Right atrium auricular region (tissue), 2 donors: ENCODE results near the gene ZBTB16. TPM values are rescaled to one million over a fixed set of nuclear protein-coding genes. Genes with fewer than 3 reads are reported as not detected.
A peak's percentile ranks its signal among the peaks of the same experiment; 100 is the strongest.

Experiments used
- DNase-seq: peaks from one replicate; pipeline ENCODE4 v3.0.0-alpha.2; 2019; ENCODE audit warnings: low spot score
- H3K27ac ChIP-seq, 2 donors: fragments of 200-600 bp; sonication (generic); 1 replicate in 1 of 2; 2 replicates in 1 of 2; pipeline ENCODE4 v1.5.1; 2016 to 2019
- H3K27me3 ChIP-seq, 2 donors: fragments of 200-600 bp; sonication (generic); one replicate each; pipeline versions ENCODE4 v1.5.1 to v1.6.0; 2017 to 2019
- H3K36me3 ChIP-seq: fragments of 200-600 bp; sonication (generic); one replicate; pipeline ENCODE4 v1.5.1; 2016
- H3K4me1 ChIP-seq, 2 donors: fragments of 200-600 bp; sonication (generic); one replicate each; pipeline versions ENCODE4 v1.5.1 to v1.6.0; 2017 to 2019
- H3K4me3 ChIP-seq, 2 donors: fragments of 200-600 bp; sonication (generic); 1 replicate in 1 of 2; 2 replicates in 1 of 2; pipeline ENCODE4 v1.5.1; 2017 to 2019; ENCODE audit warnings: mild to moderate bottlenecking in 1 of 2, moderate library complexity in 1 of 2
- H3K9me3 ChIP-seq, 2 donors: fragments of 200-600 bp; sonication (generic); one replicate each; pipeline ENCODE4 v1.5.1; 2019
- CTCF ChIP-seq, 2 donors: fragments of 200-600 bp; sonication (generic); IDR thresholded peaks; one replicate each; pipeline ENCODE4 v1.5.1; 2019; ENCODE audit warnings: antibody characterized with exemption in 2 of 2
- total RNA-seq, 2 donors: library from RNA; depleted of rRNA; stranded (reverse); fragments of >200 nt; gene quantifications; one replicate each; pipeline ENCODE4 v1.1.0, GENCODE V29; 2016

ZBTB16 gene
- total RNA-seq, 2 donors from 2014 or later, result 65.5 to 101 TPM

DNA sequence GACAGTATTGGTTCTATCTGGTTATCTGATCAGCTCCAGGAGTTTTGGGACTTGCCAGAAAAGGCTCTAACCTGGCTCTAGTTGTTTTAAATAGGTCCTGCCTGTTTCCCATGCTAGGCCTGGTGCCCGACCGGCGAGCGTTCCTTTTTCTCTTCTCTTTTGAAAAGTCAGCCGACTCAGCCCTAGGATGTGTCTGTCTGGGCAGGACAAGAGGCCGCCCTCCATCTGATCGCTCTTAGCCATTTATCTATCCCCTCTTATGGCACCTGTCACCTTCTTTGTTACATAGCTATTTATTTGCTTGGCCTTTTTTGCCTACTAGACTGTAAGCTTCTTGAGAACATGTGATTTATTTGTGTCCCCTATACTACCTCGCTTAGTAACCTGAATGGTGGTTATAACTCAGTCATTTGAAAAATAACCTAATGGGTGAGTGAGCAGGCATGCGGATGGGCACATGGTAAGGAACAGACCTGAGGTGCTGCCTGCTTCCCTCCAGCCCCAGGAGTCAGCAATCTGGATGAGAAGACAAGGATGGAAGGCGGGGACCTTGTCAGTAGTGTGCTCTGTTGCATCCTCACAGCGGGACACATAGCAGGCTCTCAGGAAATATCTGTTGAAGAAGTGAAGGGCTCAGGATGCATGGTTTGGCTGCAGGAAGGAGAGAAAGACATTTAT is 108.4 kb downstream of the ZBTB16 start:
- H3K9me3 ChIP-seq, result no peaks in the 10 kb centered on the region
- H3K36me3 ChIP-seq, result peaks cover 6% of the 10 kb centered on the region
- DNase-seq, result no peak
- H3K27ac ChIP-seq, result peak overlapping the region; percentile 99
- H3K4me3 ChIP-seq, result no peak overlapping the region
- H3K27me3 ChIP-seq, result no peaks in the 10 kb centered on the region
- H3K4me1 ChIP-seq, result peaks cover 2 to 98% of the 10 kb centered on the region in 2 donors
- no peak for TF ChIP-seq CTCF (IDR thresholded peaks at IDR 0.05)

- no peak for DNase-seq
- no peaks in the 10 kb centered on the region for H3K27me3 ChIP-seq
- H3K27ac ChIP-seq, result peak overlapping the region; percentile 99
- no peaks in the 10 kb centered on the region for H3K9me3 ChIP-seq
- peaks cover 2 to 98% of the 10 kb centered on the region in 2 donors for H3K4me1 ChIP-seq
- H3K4me3 ChIP-seq, result no peak overlapping the region
- peaks cover 6% of the 10 kb centered on the region for H3K36me3 ChIP-seq
- no peak for TF ChIP-seq CTCF (IDR thresholded peaks at IDR 0.05)
These were observed 109.2 kb downstream of the ZBTB16 start for GRCh38 chr11:114168691-114169090.

DNA sequence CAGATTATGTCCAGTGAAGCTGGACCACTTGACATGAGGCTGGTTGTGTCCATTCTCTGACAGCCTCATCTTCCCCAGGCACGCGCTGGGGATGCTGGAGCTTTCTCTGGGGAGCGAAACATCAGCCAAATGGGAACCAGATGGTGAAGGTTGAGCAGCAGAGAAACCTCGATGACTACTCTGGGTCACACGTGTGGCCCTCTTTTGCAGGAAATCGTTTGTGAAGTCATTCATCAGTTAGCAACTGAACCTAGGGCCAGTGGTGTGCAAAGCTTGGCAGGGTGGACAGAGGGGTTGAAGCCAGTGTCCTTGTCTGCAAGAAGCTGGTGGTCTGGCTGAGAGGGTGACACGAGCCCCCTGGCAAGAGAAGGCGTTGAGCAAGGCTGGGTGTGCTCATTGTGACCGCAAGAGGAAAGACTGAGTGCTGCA is 109.8 kb downstream of the ZBTB16 start:
- H3K27me3 ChIP-seq, result no peaks in the 10 kb centered on the region
- H3K4me1 ChIP-seq, result peaks cover 2 to 98% of the 10 kb centered on the region in 2 donors
- no peak for TF ChIP-seq CTCF (IDR thresholded peaks at IDR 0.05)
- no peak for DNase-seq
- peaks cover 6% of the 10 kb centered on the region for H3K36me3 ChIP-seq
- H3K27ac ChIP-seq, result peak overlapping the region; percentile 99
- no peaks in the 10 kb centered on the region for H3K9me3 ChIP-seq
- no peak overlapping the region for H3K4me3 ChIP-seq

DNA sequence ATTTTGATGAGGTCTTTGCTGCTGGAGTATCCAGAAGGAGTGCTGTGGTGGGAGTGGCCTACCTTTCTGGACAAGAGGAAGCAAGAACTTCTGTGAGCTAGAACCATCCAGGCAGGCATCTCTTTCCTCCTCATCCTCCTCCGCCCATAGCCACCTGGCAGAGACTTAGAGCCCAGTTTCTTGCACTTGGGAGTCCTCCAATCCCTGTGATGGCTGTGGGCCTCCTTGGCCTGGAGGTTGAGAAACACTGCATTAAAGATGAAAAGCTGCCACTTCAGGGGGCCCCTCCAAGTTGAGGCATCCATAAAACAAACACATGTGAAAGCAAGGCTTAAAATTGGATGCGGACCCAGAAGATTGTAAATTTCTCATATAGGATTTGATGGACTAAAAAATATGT is 110.3 kb downstream of the ZBTB16 start:
- TF ChIP-seq CTCF (IDR thresholded peaks at IDR 0.05), result no peak
- Histone ChIP-seq H3K9me3 (no peaks in the 10 kb centered on the region), H3K4me1 (peaks cover 2 to 98% of the 10 kb centered on the region in 2 donors), H3K27me3 (no peaks in the 10 kb centered on the region), H3K27ac (peak overlapping the region; percentile 99), H3K4me3 (no peak overlapping the region), H3K36me3 (peaks cover 6% of the 10 kb centered on the region)
- DNase-seq, result no peak

- H3K9me3 ChIP-seq, result no peaks in the 10 kb centered on the region
- peak overlapping the region; percentile 99 for H3K27ac ChIP-seq
- H3K4me1 ChIP-seq, result peaks cover 2 to 98% of the 10 kb centered on the region in 2 donors
- H3K36me3 ChIP-seq, result peaks cover 6% of the 10 kb centered on the region
- no peak for TF ChIP-seq CTCF (IDR thresholded peaks at IDR 0.05)
- H3K27me3 ChIP-seq, result no peaks in the 10 kb centered on the region
- no peak for DNase-seq
- no peak overlapping the region for H3K4me3 ChIP-seq
These were observed 110.7 kb downstream of the ZBTB16 start for GRCh38 chr11:114170226-114170625.
